ENCODE measurements around the gene HSPA6.

GRCh38 chr1:161502641-161503393 lies 21.5 kb upstream of the HSPA6 start:
- TF ChIP-seq CTCF (IDR thresholded peaks at IDR 0.05; ENCODE audit: poor library complexity) (no peak), EZH2 (IDR thresholded peaks at IDR 0.05; ENCODE audit: borderline replicate concordance) (no peak)
